Small intestine (tissue), 4 donors: ENCODE data around the gene C1orf167. TPM values are rescaled to one million over a fixed set of nuclear protein-coding genes. Genes with fewer than 3 reads are reported as not detected.

ENCODE experiments used
- polyA plus RNA-seq, 4 donors: library from polyadenylated mRNA; stranded (reverse) in 3 of 4; unstranded in 1 of 4; fragments of 200-250 nt in 3 of 4; fragments of 120-200 nt in 1 of 4; gene quantifications; one replicate each; pipeline versions ENCODE4 v1.2.1 to v1.2.3, GENCODE V29; 2013
- donor health status: healthy with polysubstance abuse.
- donor health status: Bipolar disorder and iron deficiency.
- donor health status: healthy.

The C1orf167 gene
- polyA plus RNA-seq, 4 donors, result 0.10 to 2.4 (median 1.4) TPM

Other genes with a start within 250 kb of the C1orf167 start
- 100 to 1,000 TPM in 1 of 4 donors, 10 to 100 TPM in 2, 1 to 10 TPM in 1; 5.7 to 128 (median 45.3) TPM for gene FBXO2, start 107.8 kb upstream of the C1orf167 start, polyA plus RNA-seq
- 10 to 100 TPM; 11.0 to 32.4 (median 27.8) TPM for gene FBXO44, start 107.3 kb upstream of the C1orf167 start, polyA plus RNA-seq
- 10 to 100 TPM; 10.2 to 41.6 (median 27.2) TPM for gene FBXO6, start 98.0 kb upstream of the C1orf167 start, polyA plus RNA-seq
- 10 to 100 TPM; 17.2 to 34.6 (median 27.6) TPM for gene MAD2L2, start 81.0 kb upstream of the C1orf167 start, polyA plus RNA-seq
- gene DRAXIN, start 70.5 kb upstream of the C1orf167 start, polyA plus RNA-seq, result under 1 TPM in 2 of 4 donors, not detected in 2; 0.07 to 0.15 TPM
- gene AGTRAP, start 26.1 kb upstream of the C1orf167 start, polyA plus RNA-seq, result 10 to 100 TPM in 2 of 4 donors, 1 to 10 TPM in 2; 5.6 to 54.9 (median 19.2) TPM
- gene MTHFR, start 43.8 kb downstream of the C1orf167 start, polyA plus RNA-seq, result 10 to 100 TPM; 11.2 to 20.1 (median 15.4) TPM
- gene CLCN6, start 44.0 kb downstream of the C1orf167 start, polyA plus RNA-seq, result 10 to 100 TPM in 3 of 4 donors, 1 to 10 TPM in 1; 9.2 to 20.9 (median 12.1) TPM
- gene NPPA, start 85.6 kb downstream of the C1orf167 start, polyA plus RNA-seq, result 10 to 100 TPM in 1 of 4 donors, 1 to 10 TPM in 1, under 1 TPM in 1, not detected in 1; 0.68 to 22.4 (median 1.4) TPM
- 100 to 1,000 TPM in 1 of 4 donors, 10 to 100 TPM in 1, under 1 TPM in 1, not detected in 1; 0.39 to 145 (median 19.7) TPM for gene NPPB, start 96.8 kb downstream of the C1orf167 start, polyA plus RNA-seq
- gene KIAA2013, start 164.2 kb downstream of the C1orf167 start, polyA plus RNA-seq, result 100 to 1,000 TPM in 1 of 4 donors, 10 to 100 TPM in 3; 76.5 to 109 (median 77.4) TPM
- gene PLOD1, start 172.5 kb downstream of the C1orf167 start, polyA plus RNA-seq, result 10 to 100 TPM; 26.7 to 74.4 (median 43.2) TPM
- gene MFN2, start 218.3 kb downstream of the C1orf167 start, polyA plus RNA-seq, result 10 to 100 TPM; 60.3 to 87.0 (median 78.9) TPM